Small intestine (tissue), 7 donors: ENCODE measurements around the gene HYAL1. TPM values are rescaled to one million over a fixed set of nuclear protein-coding genes. Genes with fewer than 3 reads are reported as not detected.
"Not testable (repeated sequence)": the region's sequence is repeated elsewhere in the genome, so short reads cannot be mapped to it uniquely, and the experiment has no call there.

ENCODE experiments used
- DNase-seq, 2 donors: peaks; one replicate each; pipeline versions ENCODE4 v3.0.0 to v3.0.0-alpha.2; 2013
- FAIRE-seq: peaks from 2 replicates; lab custom pipeline; 2012; peaks lifted over from hg19 to GRCh38; lab: Jason Lieb, UNC
- H3K27ac ChIP-seq, 3 donors: one replicate each; pipeline ENCODE4 v1.5.1; 2013; ENCODE audit warnings: low read length in 2 of 3, mild to moderate bottlenecking in 2 of 3, control low read depth in 1 of 3, inconsistent platforms in 1 of 3, low read depth in 1 of 3, moderate library complexity in 1 of 3
- H3K27me3 ChIP-seq, 3 donors: one replicate each; pipeline ENCODE4 v1.6.1; 2013; ENCODE audit warnings: low read length in 3 of 3, inconsistent platforms in 1 of 3; ENCODE audit not compliant: control insufficient read depth in 3 of 3, insufficient read depth in 3 of 3
- H3K36me3 ChIP-seq, 3 donors: one replicate each; pipeline ENCODE4 v1.6.1; 2013; ENCODE audit warnings: low read length in 3 of 3, inconsistent platforms in 1 of 3, low read depth in 1 of 3, mild to moderate bottlenecking in 1 of 3, moderate library complexity in 1 of 3; ENCODE audit not compliant: control insufficient read depth in 3 of 3, insufficient read depth in 2 of 3
- H3K4me1 ChIP-seq, 3 donors: one replicate each; pipeline ENCODE4 v1.6.1; 2013; ENCODE audit warnings: low read length in 2 of 3, inconsistent platforms in 1 of 3, low read depth in 1 of 3, mild to moderate bottlenecking in 1 of 3, moderate library complexity in 1 of 3; ENCODE audit not compliant: control insufficient read depth in 3 of 3, insufficient read depth in 2 of 3
- H3K4me3 ChIP-seq, 3 donors: one replicate each; pipeline ENCODE4 v1.5.1; 2013; ENCODE audit warnings: low read length in 3 of 3, control low read depth in 1 of 3, inconsistent platforms in 1 of 3, low read depth in 1 of 3, mild to moderate bottlenecking in 1 of 3, moderate library complexity in 1 of 3
- H3K9me3 ChIP-seq, 2 donors: one replicate each; pipeline ENCODE4 v1.6.1; 2013; ENCODE audit warnings: low read depth in 1 of 2, low read length in 1 of 2; ENCODE audit not compliant: control insufficient read depth in 2 of 2, insufficient read depth in 1 of 2
- WGBS, 3 donors: extraction: QIAGEN DNeasy Blood & Tissue Kit; methylation state at CpG; one replicate each; pipeline ENCODE4 v1.1.7; 2013; 5-methylcytosine and 5-hydroxymethylcytosine counted together
- polyA plus RNA-seq, 4 donors: library from polyadenylated mRNA; stranded (reverse) in 3 of 4; unstranded in 1 of 4; fragments of 200-250 nt in 3 of 4; fragments of 120-200 nt in 1 of 4; gene quantifications; one replicate each; pipeline versions ENCODE4 v1.2.1 to v1.2.3, GENCODE V29; 2013
- donor health status: healthy with polysubstance abuse.
- donor health status: control.
- donor health status: control.
- donor health status: Bipolar disorder and iron deficiency.
- donor health status: healthy.

Gene HYAL1
- polyA plus RNA-seq, 4 donors: 1.1 to 11.1 (median 3.7) TPM

GRCh38 chr3:50272538-50272910 is 30.9 kb downstream of the HYAL1 start:
- not testable (repeated sequence) for H3K27ac ChIP-seq
- H3K4me1 ChIP-seq: peaks cover 0 to 71% (median 4%) of the 10 kb centered on the region in 3 donors

GRCh38 chr3:50271314-50271936 is 31.9 kb downstream of the HYAL1 start:
- Histone ChIP-seq H3K4me1 (peaks cover 0 to 77% (median 4%) of the 10 kb centered on the region in 3 donors), H3K9me3 (no peaks in the 10 kb centered on the region), H3K27ac (peak overlapping the region; percentile 69 to 99 (median 98)), H3K27me3 (peaks cover 0 to 24% (median 3%) of the 10 kb centered on the region in 3 donors), H3K36me3 (peaks cover 3 to 60% (median 9%) of the 10 kb centered on the region in 3 donors), H3K4me3 (peak overlapping the region in 1 of 3 donors; percentile 66)
- 17 to 58% (median 34%) methylated on average over 10 of the region's 10 CpGs for WGBS, 3 donors
- peak; percentile 86 to 89 for DNase-seq
- no peak for FAIRE-seq

More at GRCh38 chr3:50272538-50272910, 30.9 kb downstream of the HYAL1 start:
- WGBS, 3 donors: 65 to 70% (median 69%) methylated on average over 10 of the region's 10 CpGs
- H3K4me3 ChIP-seq, H3K9me3 ChIP-seq, FAIRE-seq, DNase-seq: not testable (repeated sequence)
- peaks cover 3 to 70% (median 9%) of the 10 kb centered on the region in 3 donors for H3K36me3 ChIP-seq
- H3K27me3 ChIP-seq: peaks cover 0 to 28% (median 5%) of the 10 kb centered on the region in 3 donors

- 63 to 77% (median 67%) methylated on average over 17 to 19 of the region's 19 CpGs for WGBS, 3 donors
- DNase-seq: peak in 1 of 2 donors; percentile 47
- FAIRE-seq: no peak
- peaks cover 2 to 52% (median 6%) of the 10 kb centered on the region in 3 donors for H3K36me3 ChIP-seq
- peak overlapping the region in 2 of 3 donors; percentile 65 to 66 for H3K4me3 ChIP-seq
- H3K27me3 ChIP-seq: peaks cover 0 to 22% (median 3%) of the 10 kb centered on the region in 3 donors
- H3K27ac ChIP-seq: peak overlapping the region; percentile 93 to 99 (median 98)
- H3K4me1 ChIP-seq: peaks cover 0 to 84% (median 4%) of the 10 kb centered on the region in 3 donors
- no peaks in the 10 kb centered on the region for H3K9me3 ChIP-seq
Measured at GRCh38 chr3:50270422-50271224, 32.8 kb downstream of the HYAL1 start.

GRCh38 chr3:50269977-50270413 is 33.4 kb downstream of the HYAL1 start:
- DNase-seq: peak in 1 of 2 donors; percentile 54
- H3K9me3 ChIP-seq: no peaks in the 10 kb centered on the region
- H3K27ac ChIP-seq: peak overlapping the region; percentile 93 to 99 (median 98)
- no peak for FAIRE-seq
- H3K27me3 ChIP-seq: peaks cover 0 to 18% (median 3%) of the 10 kb centered on the region in 3 donors
- peak overlapping the region in 2 of 3 donors; percentile 65 to 66 for H3K4me3 ChIP-seq
- 63 to 82% (median 80%) methylated on average over 8 of the region's 8 CpGs for WGBS, 3 donors
- peaks cover 0 to 46% (median under 1%) of the 10 kb centered on the region in 3 donors for H3K36me3 ChIP-seq
- H3K4me1 ChIP-seq: peaks cover 2 to 91% (median 4%) of the 10 kb centered on the region in 3 donors

GRCh38 chr3:50269460-50269859 is 33.9 kb downstream of the HYAL1 start:
- peak overlapping the region in 2 of 3 donors; percentile 65 to 66 for H3K4me3 ChIP-seq
- no peaks in the 10 kb centered on the region for H3K9me3 ChIP-seq
- peaks cover 0 to 14% (median 1%) of the 10 kb centered on the region in 3 donors for H3K27me3 ChIP-seq
- H3K27ac ChIP-seq: peak overlapping the region; percentile 93 to 99 (median 98)
- H3K36me3 ChIP-seq: peaks cover 0 to 41% (median 0%) of the 10 kb centered on the region in 3 donors
- H3K4me1 ChIP-seq: peaks cover 4 to 96% (median 4%) of the 10 kb centered on the region in 3 donors
- 40 to 60% (median 40%) methylated on average over 4 of the region's 4 CpGs for WGBS, 3 donors
- no peak for DNase-seq
- no peak for FAIRE-seq

GRCh38 chr3:50268703-50269451 is 34.5 kb downstream of the HYAL1 start, which contains the start of gene SEMA3B:
SEMA3B (plus strand) TSS chr3:50269147; CDS start chr3:50269241, 94 bp downstream.
- Histone ChIP-seq H3K27me3 (peaks cover 0 to 9% (median 0%) of the 10 kb centered on the region in 3 donors), H3K36me3 (peaks cover 0 to 35% (median 0%) of the 10 kb centered on the region in 3 donors), H3K4me3 (peak within 1 kb of the TSS in 2 of 3 donors; percentile 65 to 66), H3K9me3 (no peaks in the 10 kb centered on the region), H3K4me1 (peaks cover 4 to 96% (median 4%) of the 10 kb centered on the region in 3 donors), H3K27ac (peak within 1 kb of the TSS; percentile 93 to 99 (median 98))
- 10 to 39% (median 29%) methylated on average over 15 to 21 of the region's 21 CpGs for WGBS, 3 donors
- DNase-seq (peak; percentile 95 to 96), FAIRE-seq (no peak)

GRCh38 chr3:50268276-50268675 is 35.1 kb downstream of the HYAL1 start:
- Histone ChIP-seq H3K27ac (peak overlapping the region; percentile 93 to 99 (median 98)), H3K4me1 (peaks cover 4 to 94% (median 4%) of the 10 kb centered on the region in 3 donors), H3K36me3 (peaks cover 0 to 29% (median 0%) of the 10 kb centered on the region in 3 donors), H3K4me3 (no peak overlapping the region), H3K9me3 (no peaks in the 10 kb centered on the region), H3K27me3 (peaks cover 0 to 3% (median 0%) of the 10 kb centered on the region in 3 donors)
- no peak for FAIRE-seq
- DNase-seq: peak in 1 of 2 donors; percentile 36
- WGBS, 3 donors: 20 to 37% (median 27%) methylated on average over 3 of the region's 3 CpGs
